Mesenchymal stem cell (in vitro differentiated cells and primary cell): ENCODE data around the gene GDPD4.

Source experiments
- DNase-seq: peaks from one replicate; pipeline ENCODE4 v3.0.0-alpha.2; 2013
- H2AFZ ChIP-seq: one replicate; pipeline ENCODE4 v1.6.1; 2013; ENCODE audit warnings: low read depth, mild to moderate bottlenecking, control low read depth, inconsistent platforms, low read length, moderate library complexity
- H2AK5ac ChIP-seq: 2 replicates; pipeline ENCODE4 v1.6.1; 2013; ENCODE audit warnings: low read length, moderate library complexity, mild to moderate bottlenecking, inconsistent platforms; ENCODE audit not compliant: severe bottlenecking
- H2BK120ac ChIP-seq: one replicate; pipeline ENCODE4 v1.6.1; 2013; ENCODE audit warnings: low read depth, mild to moderate bottlenecking, inconsistent platforms, low read length, moderate library complexity
- H2BK12ac ChIP-seq, 2 experiments: one replicate each; pipeline ENCODE4 v1.6.1; 2013; ENCODE audit warnings: inconsistent platforms in 2 of 2, low read length in 2 of 2, mild to moderate bottlenecking in 2 of 2, moderate library complexity in 2 of 2, control low read depth in 1 of 2
- H2BK15ac ChIP-seq: one replicate; pipeline ENCODE4 v1.6.1; 2013; ENCODE audit warnings: mild to moderate bottlenecking, low read depth, inconsistent platforms; ENCODE audit not compliant: poor library complexity, severe bottlenecking
- H2BK5ac ChIP-seq: 2 replicates; pipeline ENCODE4 v1.6.1; 2013; ENCODE audit warnings: low read depth, mild to moderate bottlenecking, low read length, control low read depth, inconsistent platforms; ENCODE audit not compliant: poor library complexity, severe bottlenecking
- H3K14ac ChIP-seq, 2 experiments: one replicate each; pipeline ENCODE4 v1.6.1; 2013; ENCODE audit warnings: inconsistent platforms in 2 of 2, low read length in 2 of 2, control low read depth in 1 of 2, mild to moderate bottlenecking in 1 of 2, moderate library complexity in 1 of 2
- H3K18ac ChIP-seq, 2 experiments: one replicate each; pipeline ENCODE4 v1.6.1; 2013; ENCODE audit warnings: inconsistent platforms in 2 of 2, low read length in 2 of 2, control low read depth in 1 of 2, low read depth in 1 of 2, mild to moderate bottlenecking in 1 of 2
- H3K23ac ChIP-seq, 2 experiments: one replicate each; pipeline ENCODE4 v1.6.1; 2013; ENCODE audit warnings: inconsistent platforms in 2 of 2, low read length in 2 of 2, mild to moderate bottlenecking in 2 of 2, moderate library complexity in 2 of 2, control low read depth in 1 of 2
- H3K27ac ChIP-seq: 2 replicates; pipeline ENCODE4 v1.5.1; 2013; ENCODE audit warnings: mild to moderate bottlenecking, moderate library complexity, low read length, control low read depth, inconsistent platforms; ENCODE audit not compliant: poor library complexity, severe bottlenecking
- H3K27me3 ChIP-seq, 2 experiments: 2 replicates each; pipeline versions ENCODE4 v1.6.1 to v1.7.0; 2013; ENCODE audit warnings: low read length in 2 of 2, mild to moderate bottlenecking in 2 of 2, moderate library complexity in 2 of 2, control low read depth in 1 of 2, inconsistent platforms in 1 of 2; ENCODE audit not compliant: control insufficient read depth in 1 of 2, insufficient read depth in 1 of 2
- H3K36me3 ChIP-seq, 2 experiments: 2 replicates each; pipeline versions ENCODE4 v1.6.1 to v1.7.0; 2013; ENCODE audit warnings: low read length in 2 of 2, control low read depth in 1 of 2, inconsistent platforms in 1 of 2, low read depth in 1 of 2, mild to moderate bottlenecking in 1 of 2; ENCODE audit not compliant: insufficient read depth in 2 of 2, control insufficient read depth in 1 of 2
- H3K4ac ChIP-seq, 2 experiments: one replicate each; pipeline ENCODE4 v1.6.1; 2013; ENCODE audit warnings: inconsistent platforms in 2 of 2, low read length in 2 of 2, mild to moderate bottlenecking in 2 of 2, moderate library complexity in 2 of 2, control low read depth in 1 of 2, low read depth in 1 of 2
- H3K4me1 ChIP-seq: 2 replicates; pipeline ENCODE4 v1.6.1; 2013; ENCODE audit warnings: low read depth, low read length, control low read depth; ENCODE audit not compliant: control insufficient read depth, insufficient read depth
- H3K4me2 ChIP-seq: 2 replicates; pipeline ENCODE4 v1.6.1; 2013; ENCODE audit warnings: low read length, mild to moderate bottlenecking, inconsistent platforms; ENCODE audit not compliant: poor library complexity, severe bottlenecking
- H3K4me3 ChIP-seq, 2 experiments: 2 replicates each; pipeline versions ENCODE4 v1.5.1 to v1.7.0; 2013; ENCODE audit warnings: low read length in 2 of 2, mild to moderate bottlenecking in 2 of 2, control low read depth in 1 of 2, low read depth in 1 of 2; ENCODE audit not compliant: insufficient read depth in 1 of 2
- H3K79me1 ChIP-seq: replicated peaks from 2 replicates; pipeline ENCODE4 v1.6.1; 2013; ENCODE audit warnings: mild to moderate bottlenecking, control low read depth, low read length, inconsistent platforms; ENCODE audit not compliant: poor library complexity, severe bottlenecking
- H3K9ac ChIP-seq: 2 replicates; pipeline ENCODE4 v1.7.0; 2013; ENCODE audit warnings: mild to moderate bottlenecking, low read length, moderate library complexity
- H3K9me3 ChIP-seq: 2 replicates; pipeline ENCODE4 v1.7.0; 2013; ENCODE audit warnings: mild to moderate bottlenecking, low read length; ENCODE audit not compliant: control insufficient read depth
- H4K8ac ChIP-seq: one replicate; pipeline ENCODE4 v1.6.1; 2013; ENCODE audit warnings: inconsistent platforms, mild to moderate bottlenecking, low read length, moderate library complexity
- H4K91ac ChIP-seq: one replicate; pipeline ENCODE4 v1.6.1; 2013; ENCODE audit warnings: mild to moderate bottlenecking, low read length, inconsistent platforms
- WGBS: methylation state at CpG from one replicate; pipeline ENCODE4 v1.1.7; 2013; ENCODE audit warnings: mixed read lengths; 5-methylcytosine and 5-hydroxymethylcytosine counted together

GDPD4 gene

DNA sequence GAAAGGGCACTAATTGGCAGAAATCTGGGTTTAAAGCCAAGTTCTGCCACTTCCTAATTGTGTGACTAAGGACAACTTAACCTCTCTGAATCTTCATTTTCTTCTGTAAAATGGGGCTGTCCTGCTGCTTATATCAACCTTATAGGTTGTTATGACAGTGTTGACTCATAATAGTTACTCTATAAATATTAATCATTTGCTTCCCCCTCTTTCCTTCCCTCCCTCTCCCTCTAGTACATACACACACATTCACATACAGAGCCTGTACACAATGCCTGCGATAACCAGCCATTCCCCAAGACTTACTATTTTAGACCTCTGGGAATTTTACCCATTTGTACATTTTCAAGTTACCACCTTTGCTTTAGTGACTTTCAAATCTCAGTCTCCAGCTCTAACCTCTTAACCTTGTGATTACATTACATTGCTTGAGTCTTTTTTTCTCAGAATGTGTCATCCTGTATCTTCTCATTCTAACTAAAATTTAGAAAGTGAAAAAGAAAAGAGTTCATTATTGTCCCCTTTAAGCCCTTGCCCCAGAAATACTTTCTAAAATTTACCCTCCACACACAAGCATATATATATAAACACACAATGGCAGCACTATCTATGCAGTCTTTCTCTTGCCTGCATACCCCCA lies 31.9 kb downstream of the GDPD4 start:
- no peak overlapping the region for H4K91ac ChIP-seq
- no peak overlapping the region for H2AFZ ChIP-seq
- no peaks in the 10 kb centered on the region for H3K36me3 ChIP-seq
- H3K27me3 ChIP-seq = no peaks in the 10 kb centered on the region
- no peak overlapping the region for H4K8ac ChIP-seq
- no peak overlapping the region for H3K4ac ChIP-seq
- no peaks in the 10 kb centered on the region for H3K79me1 ChIP-seq
- DNase-seq = peak; percentile 31
- H3K9ac ChIP-seq = no peak overlapping the region
- no peak overlapping the region for H2BK5ac ChIP-seq
- H2BK12ac ChIP-seq = no peak overlapping the region
- H3K9me3 ChIP-seq = peaks cover 13% of the 10 kb centered on the region
- no peak overlapping the region for H3K4me2 ChIP-seq
- no peak overlapping the region for H3K4me3 ChIP-seq
- H3K27ac ChIP-seq = no peak overlapping the region
- no peak overlapping the region for H3K23ac ChIP-seq
- H3K14ac ChIP-seq = no peak overlapping the region
- no peaks in the 10 kb centered on the region for H3K4me1 ChIP-seq
- 73% methylated on average over 1 of the region's 1 CpG for WGBS
- H2BK120ac ChIP-seq = no peak overlapping the region
- H2AK5ac ChIP-seq = no peak overlapping the region
- H2BK15ac ChIP-seq = no peak overlapping the region
- peak overlapping the region in 1 of 2 experiments; percentile 62 for H3K18ac ChIP-seq

DNA sequence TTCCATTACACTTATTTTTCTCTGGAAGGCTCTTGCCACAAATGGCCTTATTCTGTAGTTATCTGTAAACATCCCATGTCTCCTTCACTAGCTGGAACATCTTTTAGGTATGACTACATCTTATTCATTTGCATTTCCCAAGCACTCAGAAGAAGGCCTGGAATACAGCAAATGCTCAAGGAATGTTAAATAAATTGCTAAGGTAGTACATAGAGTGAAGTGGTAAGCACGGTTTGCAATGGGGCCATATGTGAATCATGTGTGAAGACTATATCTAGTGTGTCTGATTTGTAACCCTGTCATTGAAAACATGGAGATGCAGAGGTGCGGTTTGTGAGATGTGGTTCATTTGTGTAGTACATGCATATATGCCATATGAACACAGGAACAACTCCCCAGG lies 33.5 kb downstream of the GDPD4 start:
- WGBS = 0% methylated on average over 1 of the region's 2 CpGs
- H2AFZ ChIP-seq = no peak overlapping the region
- no peak overlapping the region for H2BK5ac ChIP-seq
- no peak overlapping the region for H3K23ac ChIP-seq
- no peaks in the 10 kb centered on the region for H3K79me1 ChIP-seq
- peak overlapping the region; percentile 43 for H4K91ac ChIP-seq
- H3K18ac ChIP-seq = peak overlapping the region; percentile 25 to 88
- H2BK120ac ChIP-seq = no peak overlapping the region
- H3K36me3 ChIP-seq = no peaks in the 10 kb centered on the region
- no peak overlapping the region for H3K14ac ChIP-seq
- H3K4me2 ChIP-seq = no peak overlapping the region
- DNase-seq = peak; percentile 90
- no peaks in the 10 kb centered on the region for H3K4me1 ChIP-seq
- H3K27ac ChIP-seq = no peak overlapping the region
- H3K4me3 ChIP-seq = no peak overlapping the region
- H3K4ac ChIP-seq = peak overlapping the region in 1 of 2 experiments; percentile 57
- H3K9ac ChIP-seq = no peak overlapping the region
- H2BK12ac ChIP-seq = peak overlapping the region in 1 of 2 experiments; percentile 97
- H3K9me3 ChIP-seq = peaks cover 29% of the 10 kb centered on the region
- H2AK5ac ChIP-seq = no peak overlapping the region
- H3K27me3 ChIP-seq = no peaks in the 10 kb centered on the region
- H4K8ac ChIP-seq = peak overlapping the region; percentile 70
- H2BK15ac ChIP-seq = no peak overlapping the region

DNA sequence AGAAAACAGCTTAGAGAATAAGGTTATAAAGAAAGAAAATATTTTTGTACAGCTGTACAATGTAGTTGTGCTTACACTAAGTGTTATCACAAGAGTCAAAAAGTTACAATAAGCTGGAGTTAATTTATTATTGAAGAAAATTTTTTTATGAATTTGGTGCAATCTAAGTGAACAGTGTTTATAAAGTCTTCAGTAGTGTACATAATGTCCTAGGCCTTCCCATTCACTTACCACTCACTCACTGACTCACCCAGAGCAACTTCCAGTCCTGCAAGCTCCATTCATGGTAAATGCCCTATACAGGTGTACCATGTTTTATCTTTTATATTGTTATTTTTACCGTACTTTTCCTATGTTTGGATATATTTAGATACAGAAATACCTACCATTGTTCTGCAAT lies 34.7 kb downstream of the GDPD4 start:
- no peak for DNase-seq
- no peak overlapping the region for H4K8ac ChIP-seq
- no peak overlapping the region for H3K9ac ChIP-seq
- no peak overlapping the region for H2BK15ac ChIP-seq
- no peak overlapping the region for H2BK120ac ChIP-seq
- H3K4me2 ChIP-seq = no peak overlapping the region
- H3K9me3 ChIP-seq = peaks cover 39% of the 10 kb centered on the region
- no CpG with 5 or more reads among the region's 1 CpG for WGBS
- H4K91ac ChIP-seq = no peak overlapping the region
- no peak overlapping the region for H2AK5ac ChIP-seq
- no peak overlapping the region for H2BK5ac ChIP-seq
- H3K36me3 ChIP-seq = no peaks in the 10 kb centered on the region
- H3K23ac ChIP-seq = no peak overlapping the region
- no peaks in the 10 kb centered on the region for H3K4me1 ChIP-seq
- H2BK12ac ChIP-seq = no peak overlapping the region
- no peak overlapping the region for H3K18ac ChIP-seq
- no peaks in the 10 kb centered on the region for H3K79me1 ChIP-seq
- H3K14ac ChIP-seq = no peak overlapping the region
- no peak overlapping the region for H3K4ac ChIP-seq
- no peak overlapping the region for H3K4me3 ChIP-seq
- H2AFZ ChIP-seq = no peak overlapping the region
- H3K27me3 ChIP-seq = no peaks in the 10 kb centered on the region
- H3K27ac ChIP-seq = no peak overlapping the region

DNA sequence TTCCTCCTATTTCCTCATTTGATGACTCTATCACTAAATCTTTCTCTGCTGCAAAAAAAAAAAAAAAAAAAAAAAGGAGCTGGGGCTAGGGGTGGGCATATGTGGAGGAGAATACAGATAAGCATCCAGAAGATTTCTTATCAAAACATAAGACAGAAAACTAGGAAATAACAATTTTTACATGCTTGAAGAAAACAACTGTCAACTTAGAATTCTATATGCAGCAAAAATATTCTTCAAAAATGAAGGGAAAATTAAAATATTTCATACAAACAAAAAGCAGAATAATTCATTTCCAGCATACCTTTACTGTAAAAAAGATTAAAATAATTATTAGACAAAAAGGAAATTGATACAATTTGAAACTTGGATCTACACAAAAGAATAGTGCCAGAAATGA lies 38.7 kb downstream of the GDPD4 start:
- Histone ChIP-seq H4K91ac (no peak overlapping the region), H3K4me3 (no peak overlapping the region), H4K8ac (no peak overlapping the region), H3K14ac (no peak overlapping the region), H2BK15ac (no peak overlapping the region), H3K4me1 (no peaks in the 10 kb centered on the region), H3K27me3 (no peaks in the 10 kb centered on the region), H2BK5ac (no peak overlapping the region), H2BK12ac (no peak overlapping the region), H2AFZ (no peak overlapping the region), H3K4me2 (no peak overlapping the region), H2AK5ac (no peak overlapping the region), H2BK120ac (no peak overlapping the region), H3K9ac (no peak overlapping the region), H3K23ac (no peak overlapping the region), H3K79me1 (no peaks in the 10 kb centered on the region), H3K36me3 (no peaks in the 10 kb centered on the region), H3K4ac (no peak overlapping the region), H3K18ac (no peak overlapping the region), H3K9me3 (peaks cover 44% of the 10 kb centered on the region), H3K27ac (no peak overlapping the region)
- no peak for DNase-seq
